Gastrocnemius medialis (tissue), 4 donors: ENCODE measurements around the gene SH3BP2.
"Not testable (repeated sequence)": the region's sequence is repeated elsewhere in the genome, so short reads cannot be mapped to it uniquely, and the experiment has no call there.

Source experiments
- CTCF ChIP-seq, 5 experiments: fragments of 450-650 bp in 3 of 5; fragments of 200-600 bp in 2 of 5; sonication (generic) in 2 of 5; IDR thresholded peaks in 4 of 5; conservative IDR thresholded peaks in 1 of 5; 1 replicate in 4 of 5; 2 replicates in 1 of 5; pipeline ENCODE4 v1.5.1; 2016 to 2019; ENCODE audit warnings: antibody characterized with exemption in 5 of 5, mild to moderate bottlenecking in 3 of 5, moderate library complexity in 3 of 5
- POLR2A ChIP-seq, 2 donors: fragments of 450-650 bp; IDR thresholded peaks; one replicate each; pipeline ENCODE4 v1.6.1; 2017; ENCODE audit warnings: antibody characterized with exemption in 2 of 2, mild to moderate bottlenecking in 2 of 2, moderate library complexity in 2 of 2

- not testable (repeated sequence) for TF ChIP-seq CTCF (IDR thresholded peaks at IDR 0.05 in 4 of 5, conservative IDR thresholded peaks at IDR 0.05 in 1 of 5); POLR2A (IDR thresholded peaks at IDR 0.05)
Observed at GRCh38 chr4:2780643-2781042, 12.2 kb upstream of the SH3BP2 start.
